Measurements from ENCODE around the gene CAMSAP1.

CAMSAP1 gene

GRCh38 chr9:135792268-135793128, 114.8 kb downstream of the CAMSAP1 start:
- Mint-ChIP-seq H3K9me3 (no peaks in the 10 kb centered on the region), H3K36me3 (ENCODE audit: low read depth) (no peaks in the 10 kb centered on the region), H3K4me3 (no peak overlapping the region), H3K4me1 (no peaks in the 10 kb centered on the region), H3K27me3 (ENCODE audit: low read depth) (peaks cover 3% of the 10 kb centered on the region), H3K27ac (no peak overlapping the region)
- no peak for TF ChIP-seq CTCF (IDR thresholded peaks at IDR 0.05; ENCODE audit: unreplicated experiment in 3 of 3)

- no peak for TF ChIP-seq CTCF (IDR thresholded peaks at IDR 0.05; ENCODE audit: unreplicated experiment in 3 of 3)
- H3K4me1 Mint-ChIP-seq: no peaks in the 10 kb centered on the region
- H3K4me3 Mint-ChIP-seq: no peak overlapping the region
- H3K36me3 Mint-ChIP-seq (ENCODE audit: low read depth): no peaks in the 10 kb centered on the region
- peaks cover 3% of the 10 kb centered on the region for H3K27me3 Mint-ChIP-seq (ENCODE audit: low read depth)
- no peak overlapping the region for H3K27ac Mint-ChIP-seq
- H3K9me3 Mint-ChIP-seq: no peaks in the 10 kb centered on the region
Measured at GRCh38 chr9:135791431-135792267, 115.7 kb downstream of the CAMSAP1 start.

- no peaks in the 10 kb centered on the region for H3K4me1 Mint-ChIP-seq
- no peaks in the 10 kb centered on the region for H3K36me3 Mint-ChIP-seq (ENCODE audit: low read depth)
- H3K9me3 Mint-ChIP-seq: no peaks in the 10 kb centered on the region
- TF ChIP-seq CTCF (IDR thresholded peaks at IDR 0.05; ENCODE audit: unreplicated experiment in 3 of 3): no peak
- no peak overlapping the region for H3K27ac Mint-ChIP-seq
- no peak overlapping the region for H3K4me3 Mint-ChIP-seq
- H3K27me3 Mint-ChIP-seq (ENCODE audit: low read depth): peaks cover 3% of the 10 kb centered on the region
Measured at GRCh38 chr9:135790850-135791249, 116.5 kb downstream of the CAMSAP1 start.

- Mint-ChIP-seq H3K9me3 (no peaks in the 10 kb centered on the region), H3K4me1 (no peaks in the 10 kb centered on the region), H3K36me3 (ENCODE audit: low read depth) (no peaks in the 10 kb centered on the region), H3K27ac (no peak overlapping the region), H3K4me3 (no peak overlapping the region), H3K27me3 (ENCODE audit: low read depth) (peaks cover 3% of the 10 kb centered on the region)
- TF ChIP-seq CTCF (IDR thresholded peaks at IDR 0.05; ENCODE audit: unreplicated experiment in 3 of 3): no peak
Measured at GRCh38 chr9:135790356-135790755, 117.0 kb downstream of the CAMSAP1 start.

GRCh38 chr9:135789838-135790291, 117.5 kb downstream of the CAMSAP1 start:
- Mint-ChIP-seq H3K36me3 (ENCODE audit: low read depth) (no peaks in the 10 kb centered on the region), H3K27ac (no peak overlapping the region), H3K4me1 (no peaks in the 10 kb centered on the region), H3K9me3 (no peaks in the 10 kb centered on the region), H3K27me3 (ENCODE audit: low read depth) (peaks cover 3% of the 10 kb centered on the region), H3K4me3 (no peak overlapping the region)
- TF ChIP-seq CTCF (IDR thresholded peaks at IDR 0.05; ENCODE audit: unreplicated experiment in 3 of 3): no peak
